Gastrocnemius medialis (tissue), 4 donors: ENCODE data around the gene RPAP2. TPM values are rescaled to one million over a fixed set of nuclear protein-coding genes. Genes with fewer than 3 reads are reported as not detected.
"Not testable (repeated sequence)": the region's sequence is repeated elsewhere in the genome, so short reads cannot be mapped to it uniquely, and the experiment has no call there.

Experiments
- ATAC-seq, 2 donors: fragments of 150-250 bp; one replicate each; pipeline ENCODE4 v1.9.1; 2016
- DNase-seq, 2 donors: peaks; one replicate each; pipeline ENCODE4 v3.0.0-alpha.2; 2019
- H3K27ac ChIP-seq, 4 donors: fragments of 200-600 bp; sonication (generic); 1 replicate in 1 of 4; 2 replicates in 3 of 4; pipeline ENCODE4 v1.5.1; 2016 to 2018; ENCODE audit warnings: mild to moderate bottlenecking in 2 of 4, moderate library complexity in 1 of 4
- H3K27me3 ChIP-seq, 3 donors: fragments of 200-600 bp; sonication (generic) in 2 of 3; 1 replicate in 1 of 3; 2 replicates in 2 of 3; pipeline versions ENCODE4 v1.5.1 to v1.6.0; 2016 to 2019; ENCODE audit warnings: mild to moderate bottlenecking in 1 of 3, moderate library complexity in 1 of 3
- H3K36me3 ChIP-seq, 2 donors: fragments of 200-600 bp; sonication (generic) in 1 of 2; one replicate each; pipeline ENCODE4 v1.5.1; 2017 to 2018
- H3K4me1 ChIP-seq, 2 donors: fragments of 200-600 bp; sonication (generic) in 1 of 2; one replicate each; pipeline ENCODE4 v1.5.1; 2016 to 2017; ENCODE audit warnings: mild to moderate bottlenecking in 2 of 2
- H3K4me3 ChIP-seq, 4 donors: fragments of 200-600 bp; sonication (generic) in 3 of 4; 1 replicate in 1 of 4; 2 replicates in 3 of 4; pipeline ENCODE4 v1.5.1; 2016 to 2019; ENCODE audit warnings: mild to moderate bottlenecking in 2 of 4
- H3K9me3 ChIP-seq, 3 donors: fragments of 200-600 bp; sonication (generic) in 2 of 3; 1 replicate in 1 of 3; 2 replicates in 2 of 3; pipeline ENCODE4 v1.5.1; 2016 to 2019
- CTCF ChIP-seq, 5 experiments: fragments of 450-650 bp in 3 of 5; fragments of 200-600 bp in 2 of 5; sonication (generic) in 2 of 5; IDR thresholded peaks in 4 of 5; conservative IDR thresholded peaks in 1 of 5; 1 replicate in 4 of 5; 2 replicates in 1 of 5; pipeline ENCODE4 v1.5.1; 2016 to 2019; ENCODE audit warnings: antibody characterized with exemption in 5 of 5, mild to moderate bottlenecking in 3 of 5, moderate library complexity in 3 of 5
- POLR2A ChIP-seq, 2 donors: fragments of 450-650 bp; IDR thresholded peaks; one replicate each; pipeline ENCODE4 v1.6.1; 2017; ENCODE audit warnings: antibody characterized with exemption in 2 of 2, mild to moderate bottlenecking in 2 of 2, moderate library complexity in 2 of 2
- in situ Hi-C, 4 donors: fragments of 200-750 bp; cut with MboI; loops; one replicate each; pipeline versions ENCODE4 v1.15.0 to v1.8.0; 2017; ENCODE audit warnings: low sequenced_read_pairs in 4 of 4
- intact Hi-C: fragments of 100-400 bp; cut with DNase I; formaldehyde crosslinking; loops from one replicate; pipeline ENCODE4 v1.15.1; 2023; ENCODE audit warnings: low total_unique reads
- total RNA-seq, 4 donors: library from RNA; depleted of rRNA; stranded (reverse); fragments of >200 nt; gene quantifications; one replicate each; pipeline versions ENCODE4 v1.1.0 to v1.2.3, GENCODE V29; 2016

The RPAP2 gene
- total RNA-seq: 10 to 100 TPM; 11.4 to 19.1 (median 14.7) TPM

- ATAC-seq (peak; percentile 97 to 98), DNase-seq (peak; percentile 49 to 65)
- TF ChIP-seq POLR2A (IDR thresholded peaks at IDR 0.05) (peak; percentile 72 to 73), CTCF (IDR thresholded peaks at IDR 0.05 in 4 of 5, conservative IDR thresholded peaks at IDR 0.05 in 1 of 5) (no peak)
- peaks cover 13 to 16% of the 10 kb centered on the region in 2 donors for H3K4me1 ChIP-seq
- H3K27ac ChIP-seq: peak within 1 kb of the TSS; percentile 89 to 96 (median 94)
- H3K36me3 ChIP-seq: peaks cover 0 to 6% of the 10 kb centered on the region in 2 donors
- intact Hi-C loops (loop anchor here (10.0 kb wide), 2 partner anchors 784 to 894 kb away; partner anchors contain the start of gene HFM1), in situ Hi-C loops (loop anchor here in 1 of 4 donors (25.0 kb wide), 1 partner anchor 787 kb away; the partner anchor contains the start of gene CDC7)
- peak within 1 kb of the TSS; percentile 80 to 95 (median 90) for H3K4me3 ChIP-seq
- no peaks in the 10 kb centered on the region for H3K27me3 ChIP-seq
- no peaks in the 10 kb centered on the region for H3K9me3 ChIP-seq
These were observed at the start of gene RPAP2, which contains the start of gene GLMN for GRCh38 chr1:92298573-92299476. Gene RPAP2, plus strand, starts transcription at chr1:92299059. Its CDS starts 15 bp downstream, at chr1:92299074. Gene GLMN, minus strand, starts transcription at chr1:92298987. Its CDS starts 988 bp downstream, at chr1:92297999.

GRCh38 chr1:92254714-92255113, 44.1 kb upstream of the RPAP2 start:
- H3K27me3 ChIP-seq, H3K4me3 ChIP-seq, H3K27ac ChIP-seq, intact Hi-C loops, DNase-seq, H3K4me1 ChIP-seq, H3K9me3 ChIP-seq, in situ Hi-C loops, ATAC-seq: not testable (repeated sequence)
- peaks cover 0 to 21% of the 10 kb centered on the region in 2 donors for H3K36me3 ChIP-seq

- H3K27ac ChIP-seq: no peak overlapping the region
- peaks cover 0 to 22% of the 10 kb centered on the region in 2 donors for H3K36me3 ChIP-seq
- H3K4me1 ChIP-seq: no peaks in the 10 kb centered on the region
- ATAC-seq (no peak), DNase-seq (no peak)
- H3K9me3 ChIP-seq: no peaks in the 10 kb centered on the region
- no peak for TF ChIP-seq POLR2A (IDR thresholded peaks at IDR 0.05)
- TF ChIP-seq CTCF (IDR thresholded peaks at IDR 0.05 in 4 of 5, conservative IDR thresholded peaks at IDR 0.05 in 1 of 5): no peak
- no peaks in the 10 kb centered on the region for H3K27me3 ChIP-seq
- in situ Hi-C loops: no loop called here
- H3K4me3 ChIP-seq: no peak overlapping the region
- intact Hi-C loops: no loop called here
These were observed 39.5 kb upstream of the RPAP2 start for GRCh38 chr1:92259350-92259749.

- intact Hi-C loops: no loop called here
- Histone ChIP-seq H3K27ac (no peak overlapping the region), H3K4me1 (no peaks in the 10 kb centered on the region), H3K36me3 (peaks cover 0 to 35% of the 10 kb centered on the region in 2 donors), H3K27me3 (no peaks in the 10 kb centered on the region), H3K9me3 (no peaks in the 10 kb centered on the region), H3K4me3 (no peak overlapping the region)
- in situ Hi-C loops: no loop called here
- no peak for ATAC-seq
- DNase-seq: no peak
- no peak for TF ChIP-seq CTCF (IDR thresholded peaks at IDR 0.05 in 4 of 5, conservative IDR thresholded peaks at IDR 0.05 in 1 of 5)
- no peak for TF ChIP-seq POLR2A (IDR thresholded peaks at IDR 0.05)
These were observed 36.3 kb upstream of the RPAP2 start for GRCh38 chr1:92262516-92262915.

GRCh38 chr1:92273039-92273438, 25.8 kb upstream of the RPAP2 start:
- Histone ChIP-seq H3K4me1 (no peaks in the 10 kb centered on the region), H3K4me3 (no peak overlapping the region), H3K9me3 (no peaks in the 10 kb centered on the region), H3K27ac (no peak overlapping the region), H3K27me3 (no peaks in the 10 kb centered on the region), H3K36me3 (peaks cover 3 to 14% of the 10 kb centered on the region in 2 donors)
- in situ Hi-C loops (no loop called here), intact Hi-C loops (no loop called here)
- ATAC-seq: no peak
- TF ChIP-seq CTCF (IDR thresholded peaks at IDR 0.05 in 4 of 5, conservative IDR thresholded peaks at IDR 0.05 in 1 of 5) (no peak), POLR2A (IDR thresholded peaks at IDR 0.05) (no peak)
- DNase-seq: no peak
